IMR-90 (cell line): ENCODE data around the gene CLASP1. TPM values are rescaled to one million over a fixed set of nuclear protein-coding genes. Genes with fewer than 3 reads are reported as not detected.

ENCODE experiments used
- ATAC-seq: fragments of 200-7000 bp; cut with Tn5 transposase; 2 replicates; pipeline ENCODE4 v1.9.1; 2020; ENCODE audit warnings: low read depth, mild to moderate bottlenecking, moderate library complexity
- BruUV-seq: library from RNA; stranded (reverse); fragments of 400-500 nt; replicated peaks from 2 replicates; lab custom pipeline; 2021; lab: Mats Ljungman, UMichigan
- CTCF ChIA-PET: fragments of 300-600 bp; formaldehyde crosslinking; extraction: SDS; loops from one replicate; lab custom pipeline; 2021; ENCODE audit warnings: antibody characterized with exemption; lab: Yijun Ruan, JAX
- POLR2A ChIA-PET: fragments of 300-600 bp; sonication (Branson Sonifier 250); formaldehyde crosslinking; loops from one replicate; lab custom pipeline; 2022; ENCODE audit warnings: antibody characterized with exemption; ENCODE audit not compliant: unreplicated experiment; lab: Charles Lee
- DNase-seq: peaks from one replicate; pipeline ENCODE4 v3.0.0; 2013
- H2AFZ ChIP-seq: replicated peaks from 2 replicates; pipeline ENCODE3; 2013; ENCODE audit warnings: low read length, mild to moderate bottlenecking; ENCODE audit not compliant: poor library complexity
- H2AK5ac ChIP-seq: 2 replicates; pipeline ENCODE4 v1.6.1; 2013; ENCODE audit warnings: low read depth, low read length, inconsistent platforms
- H2AK9ac ChIP-seq: replicated peaks from 2 replicates; pipeline ENCODE3; 2013; ENCODE audit warnings: mild to moderate bottlenecking, low read depth, low read length, moderate library complexity; ENCODE audit not compliant: poor library complexity
- H2BK120ac ChIP-seq: 2 replicates; pipeline ENCODE4 v1.6.1; 2013; ENCODE audit warnings: low read depth, low read length, inconsistent platforms
- H2BK15ac ChIP-seq: 3 replicates; pipeline ENCODE4 v1.6.1; 2013; ENCODE audit warnings: low read depth, low read length, inconsistent platforms
- H2BK20ac ChIP-seq: 2 replicates; pipeline ENCODE4 v1.6.1; 2013; ENCODE audit warnings: low read depth, mild to moderate bottlenecking, inconsistent platforms, low read length, moderate library complexity
- H2BK5ac ChIP-seq: 2 replicates; pipeline ENCODE4 v1.6.1; 2013; ENCODE audit warnings: mild to moderate bottlenecking, low read depth, low read length, inconsistent platforms; ENCODE audit not compliant: poor library complexity, severe bottlenecking
- H3K14ac ChIP-seq: replicated peaks from 2 replicates; pipeline ENCODE4 v1.6.1; 2013; ENCODE audit warnings: low read depth, low read length, inconsistent platforms
- H3K18ac ChIP-seq: 2 replicates; pipeline ENCODE4 v1.6.1; 2013; ENCODE audit warnings: low read depth, low read length, control low read depth
- H3K23ac ChIP-seq: 2 replicates; pipeline ENCODE4 v1.6.1; 2013; ENCODE audit warnings: low read depth, low read length, inconsistent platforms
- H3K27ac ChIP-seq: 2 replicates; pipeline ENCODE4 v1.5.1; 2013; ENCODE audit warnings: mild to moderate bottlenecking, control low read depth, low read length; ENCODE audit not compliant: insufficient read depth
- H3K27me3 ChIP-seq: 2 replicates; pipeline ENCODE4 v1.6.1; 2013; ENCODE audit warnings: low read length; ENCODE audit not compliant: control insufficient read depth, insufficient read depth
- H3K36me3 ChIP-seq: 2 replicates; pipeline ENCODE4 v1.6.1; 2013; ENCODE audit warnings: low read length, mixed read lengths; ENCODE audit not compliant: control insufficient read depth, insufficient read depth
- H3K4ac ChIP-seq: 2 replicates; pipeline ENCODE4 v1.6.1; 2013; ENCODE audit warnings: low read depth, low read length, inconsistent platforms
- H3K4me1 ChIP-seq: 2 replicates; pipeline ENCODE4 v1.6.1; 2013; ENCODE audit warnings: low read length, mixed read lengths; ENCODE audit not compliant: control insufficient read depth, insufficient read depth
- H3K4me2 ChIP-seq: 2 replicates; pipeline ENCODE4 v1.6.1; 2013; ENCODE audit warnings: low read depth, mild to moderate bottlenecking, control low read depth, low read length, moderate library complexity
- H3K4me3 ChIP-seq: 2 replicates; pipeline ENCODE4 v1.5.1; 2013; ENCODE audit warnings: low read depth, mild to moderate bottlenecking, control low read depth, low read length, moderate library complexity; ENCODE audit not compliant: insufficient read depth
- H3K56ac ChIP-seq: 2 replicates; pipeline ENCODE4 v1.6.1; 2013; ENCODE audit warnings: low read length, inconsistent platforms; ENCODE audit not compliant: insufficient read depth; ENCODE audit errors: extremely low read depth
- H3K79me1 ChIP-seq, 2 experiments: 2 replicates each; pipeline ENCODE4 v1.6.1; 2013; ENCODE audit warnings: low read length in 2 of 2, inconsistent platforms in 1 of 2, low read depth in 1 of 2
- H3K9ac ChIP-seq: 2 replicates; pipeline ENCODE4 v1.6.1; 2013; ENCODE audit warnings: low read depth, low read length, control low read depth
- H3K9me1 ChIP-seq: 2 replicates; pipeline ENCODE4 v1.6.1; 2013; ENCODE audit warnings: low read length, inconsistent platforms; ENCODE audit not compliant: insufficient read depth
- H3K9me3 ChIP-seq: 2 replicates; pipeline ENCODE4 v1.6.1; 2013; ENCODE audit warnings: low read length; ENCODE audit not compliant: control insufficient read depth, insufficient read depth
- H4K20me1 ChIP-seq: 2 replicates; pipeline ENCODE4 v1.6.1; 2013; ENCODE audit warnings: low read length, inconsistent platforms; ENCODE audit not compliant: insufficient read depth
- H4K5ac ChIP-seq: 2 replicates; pipeline ENCODE4 v1.6.1; 2013; ENCODE audit warnings: mild to moderate bottlenecking, low read depth, low read length, control low read depth
- H4K8ac ChIP-seq, 2 experiments: 2 replicates each; pipeline ENCODE4 v1.6.1; 2013; ENCODE audit warnings: low read depth in 2 of 2, low read length in 2 of 2, control low read depth in 1 of 2, inconsistent platforms in 1 of 2
- H4K91ac ChIP-seq: 2 replicates; pipeline ENCODE4 v1.6.1; 2013; ENCODE audit warnings: low read depth, low read length, inconsistent platforms; ENCODE audit not compliant: insufficient read depth
- BHLHE40 ChIP-seq: fragments of 150-350 bp; IDR thresholded peaks from 2 replicates; pipeline ENCODE4 v1.6.1; 2016; ENCODE audit warnings: mild to moderate bottlenecking, low read depth, low read length
- CEBPB ChIP-seq: IDR thresholded peaks from 2 replicates; pipeline ENCODE4 v1.6.1; 2012; ENCODE audit warnings: low read depth, low read length, improper control_type of control experiment
- CHD1 ChIP-seq: IDR thresholded peaks from 2 replicates; pipeline ENCODE4 v1.6.1; 2012; ENCODE audit warnings: low read depth, low read length, improper control_type of control experiment
- CTCF ChIP-seq: conservative IDR thresholded peaks from 2 replicates; pipeline ENCODE4 v1.5.1; 2012; ENCODE audit warnings: mild to moderate bottlenecking, low read depth, low read length, improper control_type of control experiment
- FOS ChIP-seq: fragments of 150-350 bp; IDR thresholded peaks from 2 replicates; pipeline ENCODE4 v1.6.1; 2016; ENCODE audit warnings: low read depth, low read length
- MAFK ChIP-seq: IDR thresholded peaks from 2 replicates; pipeline ENCODE4 v1.6.1; 2012; ENCODE audit warnings: low read depth, low read length, improper control_type of control experiment
- MAZ ChIP-seq: IDR thresholded peaks from 2 replicates; pipeline ENCODE4 v1.6.1; 2012; ENCODE audit warnings: low read depth, mild to moderate bottlenecking, low read length, improper control_type of control experiment, moderate library complexity, borderline replicate concordance
- MXI1 ChIP-seq: IDR thresholded peaks from 2 replicates; pipeline ENCODE4 v1.6.1; 2012; ENCODE audit warnings: low read depth, mild to moderate bottlenecking, low read length, moderate library complexity, borderline replicate concordance
- POLR2A ChIP-seq: IDR thresholded peaks from 2 replicates; pipeline ENCODE4 v1.6.1; 2012; ENCODE audit warnings: mild to moderate bottlenecking, low read depth, low read length
- RAD21 ChIP-seq: IDR thresholded peaks from 2 replicates; pipeline ENCODE4 v1.6.1; 2012; ENCODE audit warnings: low read length, improper control_type of control experiment
- RCOR1 ChIP-seq: IDR thresholded peaks from 2 replicates; pipeline ENCODE4 v1.6.1; 2012; ENCODE audit warnings: mild to moderate bottlenecking, low read length, improper control_type of control experiment; ENCODE audit not compliant: insufficient replicate concordance
- SMC3 ChIP-seq: fragments of 150-350 bp; IDR thresholded peaks from 2 replicates; pipeline ENCODE4 v1.6.1; 2016; ENCODE audit warnings: low read depth, mild to moderate bottlenecking, antibody characterized with exemption, low read length, moderate library complexity
- WGBS, 2 experiments: methylation state at CpG; one replicate each; pipeline versions ENCODE4 v1.1.5 to v1.1.7; 2013; ENCODE audit warnings: missing lambda C conversion rate in 2 of 2; ENCODE audit not compliant: insufficient read length in 1 of 2; ENCODE audit errors: extremely low coverage in 2 of 2; 5-methylcytosine and 5-hydroxymethylcytosine counted together
- dilution Hi-C: fragments of 300-500 bp; cut with HindIII; formaldehyde crosslinking; loops from one replicate; pipeline ENCODE4 v1.14.3; 2018; ENCODE audit warnings: low sequenced_read_pairs; ENCODE audit not compliant: unreplicated experiment
- in situ Hi-C: fragments of 300-500 bp; cut with MboI; formaldehyde crosslinking; loops from 3 replicates; pipeline ENCODE4 v1.14.3; 2019; ENCODE audit warnings: low sequenced_read_pairs, inconsistent platforms, mixed read lengths
- intact Hi-C: fragments of 100-400 bp; cut with micrococcal nuclease; formaldehyde crosslinking; loops from 2 replicates; pipeline ENCODE4 v1.10.0; 2022
- polyA plus RNA-seq, 3 experiments: library from polyadenylated mRNA; depleted of rRNA; stranded (reverse); fragments of >200 nt; gene quantifications; 2 replicates each; pipeline ENCODE4 v1.2.3, GENCODE V29; 2012; ENCODE audit warnings: low replicate concordance in 1 of 3
- total RNA-seq: library from RNA; depleted of rRNA; stranded (reverse); fragments of >200 nt; gene quantifications from 2 replicates; pipeline ENCODE4 v1.2.3, GENCODE V29; 2012

The CLASP1 gene
- total and polyA plus RNA-seq, 2 of the 4 experiments (the other 2 are of a cell fraction): 12.3 to 33.7 TPM

DNA sequence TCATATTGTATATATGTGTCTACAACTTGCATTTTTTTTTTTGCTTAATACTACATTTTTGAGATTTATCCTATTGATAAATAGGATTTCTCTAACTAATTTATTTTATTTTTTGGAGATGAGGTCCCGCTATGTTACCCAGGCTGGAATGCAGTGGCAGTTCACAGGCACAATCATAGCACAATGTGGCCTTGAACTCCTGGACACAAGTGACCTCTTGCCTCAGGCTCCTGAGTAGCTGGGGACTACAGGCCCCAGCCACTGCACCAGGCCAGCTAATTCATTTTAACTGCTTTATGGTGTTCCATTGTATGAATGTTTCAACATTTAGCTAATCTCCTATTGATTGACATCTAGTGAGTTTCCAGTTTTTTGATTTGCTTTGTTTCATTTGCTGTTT is 16.8 kb upstream of the CLASP1 start:
- no CpG with 5 or more reads among the region's 1 CpG for WGBS, 2 experiments
- Histone ChIP-seq H2AK9ac (no peak overlapping the region), H3K4me2 (no peak overlapping the region), H3K4me1 (no peaks in the 10 kb centered on the region; the same call in 1 of the 2 replicates), H3K36me3 (no peaks in the 10 kb centered on the region), H3K23ac (no peak overlapping the region), H2AK5ac (no peak overlapping the region), H4K91ac (no peak overlapping the region), H3K18ac (no peak overlapping the region), H3K27ac (no peak overlapping the region), H3K4me3 (no peak overlapping the region), H4K8ac (no peak overlapping the region), H3K56ac (no peak overlapping the region), H2BK5ac (no peak overlapping the region), H3K9me1 (no peaks in the 10 kb centered on the region), H3K14ac (no peak overlapping the region), H3K9me3 (peaks cover 7% of the 10 kb centered on the region; the same call in 1 of the 2 replicates), H2BK120ac (no peak overlapping the region), H4K20me1 (no peaks in the 10 kb centered on the region), H2BK20ac (no peak overlapping the region), H4K5ac (no peak overlapping the region), H3K27me3 (no peaks in the 10 kb centered on the region), H2BK15ac (no peak overlapping the region), H3K9ac (no peak overlapping the region), H3K79me1 (no peaks in the 10 kb centered on the region; a peak in 1 of 4 replicates), H3K4ac (no peak overlapping the region), H2AFZ (no peak overlapping the region)
- intact Hi-C loops (no loop called here), in situ Hi-C loops (no loop called here), dilution Hi-C loops (no loop called here)
- TF ChIP-seq BHLHE40 (no peak), FOS (no peak), CHD1 (no peak), CTCF (no peak), RCOR1 (no peak), MAFK (no peak), CEBPB (no peak), MXI1 (no peak), RAD21 (no peak), SMC3 (no peak), MAZ (no peak), POLR2A (no peak)
- BruUV-seq: no TSS peak
- ChIA-PET CTCF (interaction anchor here (0.6 to 1.0 kb wide), 3 partner anchors 23 to 70 kb away, joined by 3 to 6 read pairs (median 4); no protein-coding TSS in a partner anchor), POLR2A (no interaction called here)
- DNase-seq: no peak
- ATAC-seq: no peak
